ENCODE results near the gene KCNG2.

GRCh38 chr18:79856119-79857007, 58.6 kb downstream of the KCNG2 start:
- TF ChIP-seq CTCF (IDR thresholded peaks at IDR 0.05) (no peak), POLR2A (IDR thresholded peaks at IDR 0.05) (no peak)
